DMS79 (cell line): ENCODE measurements around the gene NUAK2.
"Not testable (repeated sequence)": the region's sequence is repeated elsewhere in the genome, so short reads cannot be mapped to it uniquely, and the experiment has no call there.

Source experiments
- DNase-seq: peaks from one replicate; lab custom pipeline; 2025; lab: John Stamatoyannopoulos, UW

Gene NUAK2

GRCh38 chr1:205296154-205296553, 25.4 kb downstream of the NUAK2 start:
- no peak for DNase-seq

- no peak for DNase-seq
Observed at GRCh38 chr1:205294934-205295333, 26.6 kb downstream of the NUAK2 start.

- no peak for DNase-seq
Observed at GRCh38 chr1:205294175-205294917, 27.2 kb downstream of the NUAK2 start.

GRCh38 chr1:205293350-205294074, 28.0 kb downstream of the NUAK2 start:
- no peak for DNase-seq

GRCh38 chr1:205291596-205291995, 29.9 kb downstream of the NUAK2 start:
- DNase-seq: no peak

GRCh38 chr1:205287767-205288559, 33.6 kb downstream of the NUAK2 start:
- no peak for DNase-seq

GRCh38 chr1:205287076-205287475, 34.5 kb downstream of the NUAK2 start:
- no peak for DNase-seq

- DNase-seq: no peak
Observed at GRCh38 chr1:205286335-205286950, 35.1 kb downstream of the NUAK2 start.

GRCh38 chr1:205285381-205286101, 36.0 kb downstream of the NUAK2 start:
- DNase-seq: no peak

GRCh38 chr1:205284420-205285144, 37.0 kb downstream of the NUAK2 start:
- DNase-seq: peak; percentile 84

- DNase-seq: no peak
Observed at GRCh38 chr1:205283270-205284147, 38.0 kb downstream of the NUAK2 start.

- DNase-seq: not testable (repeated sequence)
Observed at GRCh38 chr1:205280666-205281395, 40.7 kb downstream of the NUAK2 start.

GRCh38 chr1:205279986-205280385, 41.6 kb downstream of the NUAK2 start:
- no peak for DNase-seq

GRCh38 chr1:205276689-205277065, 44.9 kb downstream of the NUAK2 start:
- no peak for DNase-seq

GRCh38 chr1:205275916-205276688, 45.4 kb downstream of the NUAK2 start:
- DNase-seq: no peak

- DNase-seq: peak; percentile 87
Observed at GRCh38 chr1:205275133-205275532, 46.4 kb downstream of the NUAK2 start.

GRCh38 chr1:205274041-205274691, 47.4 kb downstream of the NUAK2 start:
- DNase-seq: no peak

- peak; percentile 68 for DNase-seq
Observed at GRCh38 chr1:205273551-205273982, 48.0 kb downstream of the NUAK2 start.
